Measurements from ENCODE around the gene SLC39A2. TPM values are rescaled to one million over a fixed set of nuclear protein-coding genes. Genes with fewer than 3 reads are reported as not detected.
A peak's percentile ranks its signal among the peaks of the same experiment; 100 is the strongest.

SLC39A2 gene
- total RNA-seq, 2 donors from 2014 or later = 0.35 to 0.46 TPM

DNA sequence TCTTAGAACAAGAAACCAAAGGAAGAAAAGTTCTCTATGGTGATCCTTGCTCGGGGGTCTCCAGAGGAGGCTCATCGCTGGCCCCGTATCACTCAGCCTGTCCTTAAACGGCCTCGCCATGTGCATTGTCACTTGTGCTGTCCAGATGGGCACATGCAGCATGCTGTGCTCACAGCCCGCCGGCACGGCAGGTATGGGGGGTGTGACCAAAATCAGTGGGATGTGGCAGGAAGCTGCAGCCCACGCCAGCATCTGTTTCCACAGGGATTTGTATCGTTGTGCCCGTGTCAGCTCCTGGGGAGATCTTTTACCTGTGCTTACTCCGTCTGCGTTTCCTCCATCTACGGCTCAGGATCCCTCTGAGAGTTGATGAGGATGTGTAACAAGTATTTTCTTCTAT, 2.6 kb upstream of the SLC39A2 start:
- Mint-ChIP-seq H3K4me3 (no peak overlapping the region), H3K4me1 (peaks cover 16% of the 10 kb centered on the region), H3K9me3 (no peaks in the 10 kb centered on the region), H3K27me3 (ENCODE audit: insufficient read depth) (no peaks in the 10 kb centered on the region), H3K36me3 (ENCODE audit: low read depth) (peaks cover 44% of the 10 kb centered on the region), H3K27ac (no peak overlapping the region)
- H3K4me1 ChIP-seq (ENCODE audit: control insufficient read depth, insufficient read depth, low read length) = peaks cover 4% of the 10 kb centered on the region
- H3K9ac ChIP-seq (ENCODE audit: extremely low read depth, low read length, poor library complexity, severe bottlenecking) = no peak overlapping the region
- no peak overlapping the region for H3K27ac ChIP-seq (ENCODE audit: low read depth, low read length)
- peaks cover 59% of the 10 kb centered on the region for H3K36me3 ChIP-seq (ENCODE audit: control insufficient read depth, insufficient read depth, low read length)
- TF ChIP-seq, protein P1, sequence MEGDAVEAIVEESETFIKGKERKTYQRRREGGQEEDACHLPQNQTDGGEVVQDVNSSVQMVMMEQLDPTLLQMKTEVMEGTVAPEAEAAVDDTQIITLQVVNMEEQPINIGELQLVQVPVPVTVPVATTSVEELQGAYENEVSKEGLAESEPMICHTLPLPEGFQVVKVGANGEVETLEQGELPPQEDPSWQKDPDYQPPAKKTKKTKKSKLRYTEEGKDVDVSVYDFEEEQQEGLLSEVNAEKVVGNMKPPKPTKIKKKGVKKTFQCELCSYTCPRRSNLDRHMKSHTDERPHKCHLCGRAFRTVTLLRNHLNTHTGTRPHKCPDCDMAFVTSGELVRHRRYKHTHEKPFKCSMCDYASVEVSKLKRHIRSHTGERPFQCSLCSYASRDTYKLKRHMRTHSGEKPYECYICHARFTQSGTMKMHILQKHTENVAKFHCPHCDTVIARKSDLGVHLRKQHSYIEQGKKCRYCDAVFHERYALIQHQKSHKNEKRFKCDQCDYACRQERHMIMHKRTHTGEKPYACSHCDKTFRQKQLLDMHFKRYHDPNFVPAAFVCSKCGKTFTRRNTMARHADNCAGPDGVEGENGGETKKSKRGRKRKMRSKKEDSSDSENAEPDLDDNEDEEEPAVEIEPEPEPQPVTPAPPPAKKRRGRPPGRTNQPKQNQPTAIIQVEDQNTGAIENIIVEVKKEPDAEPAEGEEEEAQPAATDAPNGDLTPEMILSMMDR (conservative IDR thresholded peaks at IDR 0.05) = no peak
- no peaks in the 10 kb centered on the region for H3K27me3 ChIP-seq (ENCODE audit: control insufficient read depth, insufficient read depth, low read length, poor library complexity, severe bottlenecking)
- H3K9me3 ChIP-seq (ENCODE audit: control insufficient read depth, low read length) = no peaks in the 10 kb centered on the region
- WGBS, 2 experiments (ENCODE audit: insufficient coverage in 1 of 2, insufficient read length in 1 of 2) = 96 to 97% methylated on average over 10 to 14 of the region's 14 CpGs
- DNase-seq = peak; percentile 35
- H3K4me3 ChIP-seq (ENCODE audit: low read length) = no peak overlapping the region

DNA sequence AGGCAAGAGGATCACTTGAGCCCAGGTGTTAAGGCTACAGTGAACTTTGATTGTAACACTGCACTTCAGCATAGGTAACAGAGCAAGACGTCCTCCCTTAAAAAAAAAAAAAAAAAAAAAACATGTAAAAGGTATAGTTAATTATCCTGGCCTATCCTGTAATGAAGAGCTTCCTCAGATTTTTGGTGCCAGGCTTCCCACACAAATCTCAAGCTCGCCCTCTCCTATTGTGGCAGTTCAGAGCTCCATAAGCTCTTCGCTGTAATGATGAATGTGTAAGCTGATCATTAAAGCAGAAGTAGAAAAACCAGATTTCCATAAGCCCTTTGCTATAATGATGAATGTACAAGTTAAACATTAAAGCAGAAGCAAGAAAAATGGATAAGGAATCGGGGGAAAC, 2.0 kb upstream of the SLC39A2 start:
- H3K27me3 ChIP-seq (ENCODE audit: control insufficient read depth, insufficient read depth, low read length, poor library complexity, severe bottlenecking) = no peaks in the 10 kb centered on the region
- no peak overlapping the region for H3K27ac Mint-ChIP-seq
- peaks cover 4% of the 10 kb centered on the region for H3K4me1 ChIP-seq (ENCODE audit: control insufficient read depth, insufficient read depth, low read length)
- H3K27me3 Mint-ChIP-seq (ENCODE audit: insufficient read depth) = no peaks in the 10 kb centered on the region
- H3K4me3 ChIP-seq (ENCODE audit: low read length) = no peak overlapping the region
- H3K9ac ChIP-seq (ENCODE audit: extremely low read depth, low read length, poor library complexity, severe bottlenecking) = no peak overlapping the region
- TF ChIP-seq, protein P1 (conservative IDR thresholded peaks at IDR 0.05) = no peak
- H3K36me3 ChIP-seq (ENCODE audit: control insufficient read depth, insufficient read depth, low read length) = peaks cover 53% of the 10 kb centered on the region
- H3K36me3 Mint-ChIP-seq (ENCODE audit: low read depth) = peaks cover 41% of the 10 kb centered on the region
- no peaks in the 10 kb centered on the region for H3K9me3 Mint-ChIP-seq
- no peak for DNase-seq
- 84 to 90% methylated on average over 2 to 3 of the region's 4 CpGs for WGBS, 2 experiments (ENCODE audit: insufficient coverage in 1 of 2, insufficient read length in 1 of 2)
- H3K9me3 ChIP-seq (ENCODE audit: control insufficient read depth, low read length) = no peaks in the 10 kb centered on the region
- peaks cover 21% of the 10 kb centered on the region for H3K4me1 Mint-ChIP-seq
- no peak overlapping the region for H3K4me3 Mint-ChIP-seq
- no peak overlapping the region for H3K27ac ChIP-seq (ENCODE audit: low read depth, low read length)

DNA sequence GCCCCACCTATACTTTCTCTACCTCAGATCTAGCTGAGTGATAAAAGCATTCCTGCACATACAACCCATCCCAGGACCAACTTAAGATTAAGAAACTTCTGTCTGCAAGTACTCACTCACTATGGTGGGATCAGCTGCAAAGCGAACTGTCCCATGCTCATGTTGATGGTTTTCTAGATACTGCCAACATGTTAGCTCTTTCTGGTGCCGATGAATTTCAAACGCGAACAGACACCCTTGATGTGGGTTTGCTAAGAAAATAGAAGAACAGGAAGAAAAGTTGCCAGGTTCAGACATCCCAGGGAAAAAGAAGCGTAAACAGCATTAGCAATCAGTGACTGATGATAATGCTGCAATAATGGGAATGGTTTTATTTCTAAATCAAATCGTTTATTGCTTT, 1.5 kb upstream of the SLC39A2 start:
- Histone ChIP-seq H3K4me1 (ENCODE audit: control insufficient read depth, insufficient read depth, low read length) (peaks cover 4% of the 10 kb centered on the region), H3K27ac (ENCODE audit: low read depth, low read length) (no peak overlapping the region), H3K9ac (ENCODE audit: extremely low read depth, low read length, poor library complexity, severe bottlenecking) (no peak overlapping the region), H3K36me3 (ENCODE audit: control insufficient read depth, insufficient read depth, low read length) (peaks cover 49% of the 10 kb centered on the region), H3K4me3 (ENCODE audit: low read length) (no peak overlapping the region), H3K27me3 (ENCODE audit: control insufficient read depth, insufficient read depth, low read length, poor library complexity, severe bottlenecking) (no peaks in the 10 kb centered on the region), H3K9me3 (ENCODE audit: control insufficient read depth, low read length) (no peaks in the 10 kb centered on the region)
- peaks cover 36% of the 10 kb centered on the region for H3K36me3 Mint-ChIP-seq (ENCODE audit: low read depth)
- DNase-seq = peak; percentile 22
- no peaks in the 10 kb centered on the region for H3K27me3 Mint-ChIP-seq (ENCODE audit: insufficient read depth)
- H3K27ac Mint-ChIP-seq = no peak overlapping the region
- no peaks in the 10 kb centered on the region for H3K9me3 Mint-ChIP-seq
- H3K4me3 Mint-ChIP-seq = no peak overlapping the region
- WGBS, 2 experiments (ENCODE audit: insufficient coverage in 1 of 2, insufficient read length in 1 of 2) = 93% methylated on average over 5 of the region's 6 CpGs
- TF ChIP-seq, protein P1 (conservative IDR thresholded peaks at IDR 0.05) = no peak
- H3K4me1 Mint-ChIP-seq = peaks cover 25% of the 10 kb centered on the region
